ENCODE measurements around the gene F2RL3. TPM values are rescaled to one million over a fixed set of nuclear protein-coding genes. Genes with fewer than 3 reads are reported as not detected.

Gene F2RL3
- total RNA-seq, 2 experiments from 2014 or later = not detected

DNA sequence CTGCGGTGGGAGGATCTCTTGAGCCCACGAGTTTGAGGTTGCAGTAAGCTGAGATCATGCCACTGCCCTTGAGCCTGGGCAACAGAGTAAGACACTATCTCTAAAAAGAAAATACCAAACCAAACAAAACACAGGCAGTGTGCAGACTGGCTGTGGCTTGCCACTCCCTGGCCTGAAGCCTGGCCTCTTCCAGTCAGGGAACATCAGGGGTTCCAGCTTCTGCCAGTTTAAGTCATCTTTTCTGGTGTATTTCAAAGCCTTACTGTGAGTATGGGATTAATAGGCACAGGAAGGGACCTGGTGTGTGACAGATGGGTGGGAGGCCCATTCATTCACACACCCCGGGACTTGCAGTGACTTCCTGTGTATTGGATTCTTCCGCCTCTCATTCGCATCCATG, 27.0 kb upstream of the F2RL3 start:
- CTCF ChIA-PET = no interaction called here
- TF ChIP-seq, protein P1, sequence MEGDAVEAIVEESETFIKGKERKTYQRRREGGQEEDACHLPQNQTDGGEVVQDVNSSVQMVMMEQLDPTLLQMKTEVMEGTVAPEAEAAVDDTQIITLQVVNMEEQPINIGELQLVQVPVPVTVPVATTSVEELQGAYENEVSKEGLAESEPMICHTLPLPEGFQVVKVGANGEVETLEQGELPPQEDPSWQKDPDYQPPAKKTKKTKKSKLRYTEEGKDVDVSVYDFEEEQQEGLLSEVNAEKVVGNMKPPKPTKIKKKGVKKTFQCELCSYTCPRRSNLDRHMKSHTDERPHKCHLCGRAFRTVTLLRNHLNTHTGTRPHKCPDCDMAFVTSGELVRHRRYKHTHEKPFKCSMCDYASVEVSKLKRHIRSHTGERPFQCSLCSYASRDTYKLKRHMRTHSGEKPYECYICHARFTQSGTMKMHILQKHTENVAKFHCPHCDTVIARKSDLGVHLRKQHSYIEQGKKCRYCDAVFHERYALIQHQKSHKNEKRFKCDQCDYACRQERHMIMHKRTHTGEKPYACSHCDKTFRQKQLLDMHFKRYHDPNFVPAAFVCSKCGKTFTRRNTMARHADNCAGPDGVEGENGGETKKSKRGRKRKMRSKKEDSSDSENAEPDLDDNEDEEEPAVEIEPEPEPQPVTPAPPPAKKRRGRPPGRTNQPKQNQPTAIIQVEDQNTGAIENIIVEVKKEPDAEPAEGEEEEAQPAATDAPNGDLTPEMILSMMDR (IDR thresholded peaks at IDR 0.05) = no peak
- H3K27ac ChIP-seq (ENCODE audit: low read depth in 1 of 2, low read length in 2 of 2) = no peak overlapping the region
- Mint-ChIP-seq H3K9me3 (no peaks in the 10 kb centered on the region), H3K36me3 (ENCODE audit: low read depth) (peaks cover 66% of the 10 kb centered on the region), H3K4me1 (ENCODE audit: low read depth) (no peaks in the 10 kb centered on the region), H3K4me3 (no peak overlapping the region), H3K27ac (no peak overlapping the region), H3K27me3 (no peaks in the 10 kb centered on the region)
- no peaks in the 10 kb centered on the region for H3K27me3 ChIP-seq (ENCODE audit: control insufficient read depth in 1 of 2, insufficient read depth in 2 of 2, low read length in 2 of 2)
- DNase-seq = no peak
- no peaks in the 10 kb centered on the region for H3K4me1 ChIP-seq (ENCODE audit: insufficient read depth, low read length)
- ATAC-seq (ENCODE audit: poor library complexity) = no peak
- intact Hi-C loops (cut with DNase I, micrococcal nuclease) = no loop called here
- H3K9me3 ChIP-seq (ENCODE audit: control insufficient read depth in 1 of 2, insufficient read depth in 1 of 2, low read length in 2 of 2) = no peaks in the 10 kb centered on the region
- POLR2A ChIA-PET = no interaction called here
- H3K4me3 ChIP-seq (ENCODE audit: low read length) = no peak overlapping the region
- H3K36me3 ChIP-seq (ENCODE audit: insufficient read depth, low read length) = peaks cover 48% of the 10 kb centered on the region

DNA sequence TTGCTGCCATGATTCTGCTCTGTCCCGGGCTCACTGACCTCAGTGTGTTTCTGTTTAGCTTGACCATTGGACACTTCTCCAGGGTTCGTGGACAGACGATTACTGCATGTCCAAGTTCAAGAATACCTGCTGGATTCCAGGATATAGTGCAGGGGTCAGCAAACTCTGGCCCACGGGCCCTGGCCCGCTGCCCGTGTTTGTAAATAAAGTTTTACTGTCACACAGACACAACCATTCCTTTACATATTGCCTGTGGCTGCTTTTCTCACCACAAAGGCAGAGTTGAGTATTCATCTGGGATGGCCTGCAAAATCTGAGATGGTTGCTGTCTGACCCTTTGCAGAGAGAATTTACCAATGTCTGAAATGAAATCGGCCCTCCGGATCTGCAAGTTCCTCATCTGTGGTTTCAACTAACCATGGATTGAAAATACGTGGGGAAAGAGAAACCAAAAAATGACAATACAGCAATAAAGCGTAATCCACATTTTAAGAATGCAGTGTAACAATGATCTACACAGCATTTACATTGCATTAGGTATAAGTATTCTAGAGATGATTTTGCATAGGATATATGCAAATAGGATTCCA, 25.9 kb upstream of the F2RL3 start:
- Histone ChIP-seq H3K4me1 (ENCODE audit: insufficient read depth, low read length) (no peaks in the 10 kb centered on the region), H3K9me3 (ENCODE audit: control insufficient read depth in 1 of 2, insufficient read depth in 1 of 2, low read length in 2 of 2) (no peaks in the 10 kb centered on the region), H3K27me3 (ENCODE audit: control insufficient read depth in 1 of 2, insufficient read depth in 2 of 2, low read length in 2 of 2) (no peaks in the 10 kb centered on the region), H3K27ac (ENCODE audit: low read depth in 1 of 2, low read length in 2 of 2) (no peak overlapping the region), H3K36me3 (ENCODE audit: insufficient read depth, low read length) (peaks cover 57% of the 10 kb centered on the region), H3K4me3 (ENCODE audit: low read length) (no peak overlapping the region)
- intact Hi-C loops (cut with DNase I, micrococcal nuclease) = no loop called here
- Mint-ChIP-seq H3K9me3 (no peaks in the 10 kb centered on the region), H3K4me3 (no peak overlapping the region), H3K36me3 (ENCODE audit: low read depth) (peaks cover 67% of the 10 kb centered on the region), H3K27me3 (no peaks in the 10 kb centered on the region), H3K27ac (no peak overlapping the region), H3K4me1 (ENCODE audit: low read depth) (no peaks in the 10 kb centered on the region)
- DNase-seq (no peak), ATAC-seq (ENCODE audit: poor library complexity) (no peak)
- TF ChIP-seq, protein P1 (IDR thresholded peaks at IDR 0.05) = no peak
- POLR2A ChIA-PET = no interaction called here
- CTCF ChIA-PET = no interaction called here

DNA sequence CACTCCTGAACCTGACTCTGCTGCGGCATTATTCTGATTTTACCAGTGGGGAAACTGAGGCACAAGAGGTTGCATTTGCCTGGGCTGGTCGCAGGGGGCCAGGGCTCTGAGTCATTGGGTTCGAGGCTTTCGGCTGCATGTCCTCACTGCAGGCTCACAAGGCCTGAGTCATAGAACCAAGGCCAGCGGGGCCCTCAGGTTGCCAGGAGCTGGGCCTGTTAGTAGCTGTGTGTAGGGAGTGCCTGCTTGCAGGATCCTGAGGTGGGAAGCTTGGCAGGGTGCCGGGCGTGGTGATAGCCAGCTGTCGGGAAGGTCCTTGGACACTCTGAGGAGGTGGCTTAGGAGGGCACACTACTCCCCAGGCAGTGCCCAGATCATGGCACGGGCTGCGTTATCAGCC, 21.6 kb upstream of the F2RL3 start:
- intact Hi-C loops (cut with DNase I, micrococcal nuclease) = no loop called here
- no peaks in the 10 kb centered on the region for H3K9me3 Mint-ChIP-seq
- Histone ChIP-seq H3K4me1 (ENCODE audit: insufficient read depth, low read length) (no peaks in the 10 kb centered on the region), H3K9me3 (ENCODE audit: control insufficient read depth in 1 of 2, insufficient read depth in 1 of 2, low read length in 2 of 2) (no peaks in the 10 kb centered on the region), H3K27me3 (ENCODE audit: control insufficient read depth in 1 of 2, insufficient read depth in 2 of 2, low read length in 2 of 2) (no peaks in the 10 kb centered on the region), H3K4me3 (ENCODE audit: low read length) (no peak overlapping the region), H3K36me3 (ENCODE audit: insufficient read depth, low read length) (peaks cover 81% of the 10 kb centered on the region), H3K27ac (ENCODE audit: low read depth in 1 of 2, low read length in 2 of 2) (no peak overlapping the region)
- POLR2A ChIA-PET = no interaction called here
- no peaks in the 10 kb centered on the region for H3K4me1 Mint-ChIP-seq (ENCODE audit: low read depth)
- DNase-seq (no peak), ATAC-seq (ENCODE audit: poor library complexity) (no peak)
- peaks cover 85% of the 10 kb centered on the region for H3K36me3 Mint-ChIP-seq (ENCODE audit: low read depth)
- TF ChIP-seq, protein P1 (IDR thresholded peaks at IDR 0.05) = no peak
- CTCF ChIA-PET = no interaction called here
- H3K4me3 Mint-ChIP-seq = no peak overlapping the region
- H3K27me3 Mint-ChIP-seq = no peaks in the 10 kb centered on the region
- no peak overlapping the region for H3K27ac Mint-ChIP-seq
